A673 (cell line): Measurements from ENCODE around the gene CDK5R2. TPM values are rescaled to one million over a fixed set of nuclear protein-coding genes. Genes with fewer than 3 reads are reported as not detected.

Source experiments
- BruUV-seq: library from RNA; stranded (reverse); fragments of 400-500 nt; replicated peaks from 2 replicates; lab custom pipeline; 2021; lab: Mats Ljungman, UMichigan
- CTCF ChIA-PET: fragments of 300-600 bp; sonication (Branson Sonifier 250); formaldehyde crosslinking; loops from one replicate; lab custom pipeline; 2022; ENCODE audit warnings: antibody characterized with exemption; lab: Charles Lee
- POLR2A ChIA-PET: fragments of 300-600 bp; sonication (Branson Sonifier 250); formaldehyde crosslinking; loops from one replicate; lab custom pipeline; 2022; ENCODE audit warnings: antibody characterized with exemption; ENCODE audit not compliant: low non-redundant PET; lab: Charles Lee
- DNase-seq: peaks from one replicate; pipeline ENCODE4 v3.0.0-alpha.2; 2015; ENCODE audit warnings: low spot score
- H3K27ac ChIP-seq: fragments of 200-600 bp; sonication (generic); 2 replicates; pipeline ENCODE4 v1.5.1; 2016; ENCODE audit warnings: mixed run types, low read depth, mild to moderate bottlenecking, mixed read lengths, antibody characterized with exemption, low read length; ENCODE audit not compliant: poor library complexity, severe bottlenecking
- H3K27me3 ChIP-seq: fragments of 200-600 bp; sonication (generic); replicated peaks from 2 replicates; pipeline ENCODE4 v1.6.1; 2017; ENCODE audit warnings: mixed run types, low read depth, mild to moderate bottlenecking, mixed read lengths, antibody characterized with exemption, low read length; ENCODE audit not compliant: insufficient read depth, poor library complexity
- H3K36me3 ChIP-seq: fragments of 200-600 bp; sonication (generic); 2 replicates; pipeline ENCODE4 v1.6.1; 2016; ENCODE audit warnings: mixed run types, mild to moderate bottlenecking, mixed read lengths, antibody characterized with exemption, low read length; ENCODE audit not compliant: insufficient read depth, poor library complexity, severe bottlenecking
- H3K4me1 ChIP-seq: fragments of 200-600 bp; sonication (generic); 2 replicates; pipeline ENCODE4 v1.6.1; 2017; ENCODE audit warnings: mixed run types, mild to moderate bottlenecking, mixed read lengths, antibody characterized with exemption, low read length; ENCODE audit not compliant: insufficient read depth, poor library complexity, severe bottlenecking
- H3K4me3 ChIP-seq: fragments of 200-600 bp; sonication (generic); 2 replicates; pipeline ENCODE4 v1.5.1; 2016; ENCODE audit warnings: low read depth, mixed run types, mild to moderate bottlenecking, mixed read lengths, low read length; ENCODE audit not compliant: poor library complexity, severe bottlenecking
- H3K9me3 ChIP-seq: fragments of 200-600 bp; sonication (generic); 2 replicates; pipeline ENCODE4 v1.6.1; 2016; ENCODE audit warnings: mixed run types, low read depth, mild to moderate bottlenecking, mixed read lengths, antibody characterized with exemption, low read length; ENCODE audit not compliant: poor library complexity, severe bottlenecking
- EZH2 ChIP-seq: fragments of 200-600 bp; sonication (generic); IDR thresholded peaks from 2 replicates; pipeline ENCODE4 v1.6.1; 2017; ENCODE audit warnings: borderline replicate concordance, low read depth, mild to moderate bottlenecking, mixed read lengths, antibody characterized with exemption, low read length; ENCODE audit not compliant: poor library complexity, severe bottlenecking
- intact Hi-C: fragments of 100-400 bp; cut with micrococcal nuclease; formaldehyde crosslinking; loops from one replicate; pipeline ENCODE4 v1.10.0; 2022; ENCODE audit not compliant: unreplicated experiment
- total RNA-seq: library from RNA; stranded (reverse); gene quantifications from 2 replicates; pipeline ENCODE4 v1.2.3, GENCODE V29; 2021
- TF ChIP-seq, protein P1 (sequence below): fragments of 300-800, 200-600 bp; sonication (generic); conservative IDR thresholded peaks from 2 replicates; pipeline ENCODE4 v1.5.1; 2017; ENCODE audit warnings: low read depth, mild to moderate bottlenecking, antibody characterized with exemption, low read length, moderate library complexity, mixed read lengths

CDK5R2 gene
- total RNA-seq, 1 experiment from 2014 or later: 0.37 TPM

DNA sequence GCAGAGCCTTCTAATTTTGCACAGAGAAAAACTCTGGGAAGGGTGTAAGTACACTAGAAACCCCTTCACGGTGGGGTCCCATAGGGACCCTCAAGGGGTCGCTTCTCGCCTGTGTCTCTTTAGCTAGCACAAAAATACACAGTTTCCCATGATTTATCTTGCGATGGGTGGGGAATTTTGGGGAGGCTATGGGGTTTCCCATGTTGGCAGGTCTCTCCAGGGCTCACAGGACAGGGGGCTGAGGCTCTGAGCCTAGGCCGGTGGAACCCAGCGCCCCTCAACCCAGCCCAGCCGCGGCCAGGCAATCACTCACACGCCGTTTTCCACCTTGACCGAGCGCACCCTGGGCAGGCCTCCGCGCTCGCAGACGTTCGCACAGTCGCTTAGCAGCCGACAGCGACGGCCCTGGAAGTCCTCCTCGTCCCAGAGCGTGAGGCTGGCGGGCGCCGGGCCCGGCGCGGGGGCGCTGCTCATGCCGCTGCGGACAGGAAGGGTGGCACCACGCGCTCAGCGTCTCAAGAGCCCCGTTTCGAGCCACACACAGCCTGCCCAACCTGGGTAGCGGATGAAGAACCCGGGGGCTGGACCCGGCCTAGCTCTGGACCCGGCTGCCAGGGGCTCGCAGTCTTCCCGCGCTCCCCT lies 33.4 kb downstream of the CDK5R2 start:
- H3K27me3 ChIP-seq: peaks cover 52% of the 10 kb centered on the region
- CTCF ChIA-PET: interaction anchor here (3.4 kb wide), 1 partner anchor 13 kb away, joined by 19 read pairs; no protein-coding TSS in a partner anchor
- POLR2A ChIA-PET: no interaction called here
- H3K4me1 ChIP-seq: peaks cover 16% of the 10 kb centered on the region
- TF ChIP-seq, protein P1, sequence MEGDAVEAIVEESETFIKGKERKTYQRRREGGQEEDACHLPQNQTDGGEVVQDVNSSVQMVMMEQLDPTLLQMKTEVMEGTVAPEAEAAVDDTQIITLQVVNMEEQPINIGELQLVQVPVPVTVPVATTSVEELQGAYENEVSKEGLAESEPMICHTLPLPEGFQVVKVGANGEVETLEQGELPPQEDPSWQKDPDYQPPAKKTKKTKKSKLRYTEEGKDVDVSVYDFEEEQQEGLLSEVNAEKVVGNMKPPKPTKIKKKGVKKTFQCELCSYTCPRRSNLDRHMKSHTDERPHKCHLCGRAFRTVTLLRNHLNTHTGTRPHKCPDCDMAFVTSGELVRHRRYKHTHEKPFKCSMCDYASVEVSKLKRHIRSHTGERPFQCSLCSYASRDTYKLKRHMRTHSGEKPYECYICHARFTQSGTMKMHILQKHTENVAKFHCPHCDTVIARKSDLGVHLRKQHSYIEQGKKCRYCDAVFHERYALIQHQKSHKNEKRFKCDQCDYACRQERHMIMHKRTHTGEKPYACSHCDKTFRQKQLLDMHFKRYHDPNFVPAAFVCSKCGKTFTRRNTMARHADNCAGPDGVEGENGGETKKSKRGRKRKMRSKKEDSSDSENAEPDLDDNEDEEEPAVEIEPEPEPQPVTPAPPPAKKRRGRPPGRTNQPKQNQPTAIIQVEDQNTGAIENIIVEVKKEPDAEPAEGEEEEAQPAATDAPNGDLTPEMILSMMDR: no peak
- TF ChIP-seq EZH2: no peak
- intact Hi-C loops: no loop called here
- H3K4me3 ChIP-seq: peak overlapping the region; percentile 38
- BruUV-seq: no TSS peak
- no peak for DNase-seq
- H3K9me3 ChIP-seq: no peaks in the 10 kb centered on the region
- H3K27ac ChIP-seq: no peak overlapping the region
- no peaks in the 10 kb centered on the region for H3K36me3 ChIP-seq

DNA sequence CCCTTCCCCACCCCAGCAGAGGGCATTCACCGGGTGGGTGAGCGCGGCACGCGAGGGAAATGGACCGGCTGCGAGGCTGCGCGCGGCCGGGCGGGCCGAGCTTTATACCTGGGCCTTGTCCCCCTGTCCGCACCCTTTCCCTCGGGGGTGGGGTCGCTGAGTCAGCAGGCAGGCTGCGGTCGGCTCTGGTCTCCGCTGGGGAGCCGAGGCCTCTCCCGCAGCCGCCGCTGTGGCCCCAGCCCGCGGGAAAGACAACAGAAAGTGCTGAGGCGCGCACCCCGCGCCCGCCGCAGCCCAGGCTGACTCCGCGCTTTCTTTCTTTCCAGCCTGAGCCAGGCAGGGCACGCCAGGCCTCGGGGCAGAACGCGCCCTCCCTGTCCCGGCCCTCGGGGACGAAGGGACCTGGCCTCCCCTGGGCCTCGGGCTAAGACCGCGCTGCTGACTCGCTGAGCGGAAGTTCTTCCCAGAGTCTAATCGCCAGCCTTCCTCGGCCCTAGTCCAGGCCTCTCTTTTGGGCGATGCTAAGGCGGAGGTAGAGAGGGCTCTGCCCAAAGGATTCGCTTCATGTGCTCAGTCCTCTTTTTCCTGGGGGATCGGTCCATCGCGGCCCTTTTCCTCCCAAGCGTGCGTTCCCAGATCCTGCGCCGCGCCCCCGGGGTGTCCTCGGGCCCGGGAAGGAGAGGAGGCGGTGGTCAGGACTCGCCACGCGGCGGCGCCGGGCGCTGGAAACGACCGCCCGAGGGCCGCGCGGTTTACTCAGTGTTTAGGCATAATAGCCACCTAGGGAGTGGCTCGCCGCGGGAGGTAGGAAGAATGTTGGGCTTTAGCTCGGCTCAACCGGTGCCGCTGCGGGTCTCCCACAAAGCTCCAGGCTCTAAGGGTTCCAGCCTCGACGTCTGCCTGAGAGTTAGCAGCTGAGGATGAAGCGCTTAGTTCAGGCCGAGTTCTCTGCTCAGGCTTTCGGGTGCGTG lies 34.2 kb downstream of the CDK5R2 start, which contains the start of gene CRYBA2:
Gene CRYBA2, minus strand, starts transcription at position 78 of the 971 bp plus-strand sequence. CDS start 246 bp downstream, outside the sequence.
- no peak within 1 kb of the TSS for H3K27ac ChIP-seq
- intact Hi-C loops: no loop called here
- POLR2A ChIA-PET: no interaction called here
- H3K27me3 ChIP-seq: peaks cover 52% of the 10 kb centered on the region
- CTCF ChIA-PET: interaction anchor here (2.8 to 3.4 kb wide), 2 partner anchors 14 to 161 kb away, joined by 18 to 19 read pairs; no protein-coding TSS in a partner anchor
- BruUV-seq: no TSS peak
- no peaks in the 10 kb centered on the region for H3K36me3 ChIP-seq
- TF ChIP-seq EZH2: peak; percentile 75
- TF ChIP-seq, protein P1: 0 out of 2 replicates have a peak, but pooled peaks have one; percentile 27
- no peaks in the 10 kb centered on the region for H3K9me3 ChIP-seq
- peaks cover 16% of the 10 kb centered on the region for H3K4me1 ChIP-seq
- H3K4me3 ChIP-seq: peak within 1 kb of the TSS; percentile 38
- DNase-seq: peak; percentile 50

DNA sequence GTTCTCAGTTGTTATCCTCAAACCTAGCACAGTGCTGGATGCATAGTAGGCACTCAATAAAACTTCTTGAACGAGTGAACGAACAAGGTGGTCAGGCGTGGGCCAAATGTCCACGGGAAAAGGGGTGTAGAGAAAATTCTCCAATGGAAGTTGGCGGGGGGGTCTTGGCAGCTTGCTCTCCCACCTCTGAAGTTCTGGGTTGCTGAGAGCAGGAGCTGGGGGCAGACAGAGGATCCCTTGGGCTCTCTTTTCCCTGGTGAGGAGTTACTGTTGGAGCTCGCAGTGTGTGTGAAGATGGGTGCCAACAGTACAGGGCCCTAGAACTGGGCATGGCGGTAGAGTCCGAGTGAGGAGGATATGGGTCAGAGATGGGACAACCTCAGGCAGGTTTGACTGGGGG lies 36.1 kb downstream of the CDK5R2 start:
- intact Hi-C loops: no loop called here

More for the DNA sequence above, 36.1 kb downstream of the CDK5R2 start:
- Histone ChIP-seq H3K27me3 (peaks cover 58% of the 10 kb centered on the region), H3K9me3 (no peaks in the 10 kb centered on the region), H3K4me1 (peaks cover 16% of the 10 kb centered on the region), H3K27ac (no peak overlapping the region), H3K36me3 (no peaks in the 10 kb centered on the region), H3K4me3 (no peak overlapping the region)
- BruUV-seq: no TSS peak
- POLR2A ChIA-PET: interaction anchor here (0.5 kb wide), 1 partner anchor 168 kb away, joined by 6 read pairs; no protein-coding TSS in a partner anchor
- DNase-seq: no peak
- TF ChIP-seq EZH2: no peak
- CTCF ChIA-PET: interaction anchor here (1.0 to 3.4 kb wide), 6 partner anchors 11 to 159 kb away, joined by 3 to 19 read pairs (median 8); partner anchors contain the start of gene FEV
